ENCODE results near the gene PDK4.

GRCh38 chr7:95623788-95624187 is 27.5 kb upstream of the PDK4 start:
- TF ChIP-seq NCOA1 (CRISPR knock-in tag; IDR thresholded peaks at IDR 0.05) (no peak), MYNN (CRISPR knock-in tag; IDR thresholded peaks at IDR 0.05; ENCODE audit: low read depth) (no peak)
